ENCODE data around the gene LSAMP. TPM values are rescaled to one million over a fixed set of nuclear protein-coding genes. Genes with fewer than 3 reads are reported as not detected.

LSAMP gene
- total RNA-seq, 1 donor: 3.3 TPM

- H3K79me2 ChIP-seq (ENCODE audit: insufficient read depth, low read length): no peaks in the 10 kb centered on the region
- no peak for DNase-seq (ENCODE audit: insufficient read length, low spot score, missing footprints)
- no peaks in the 10 kb centered on the region for H3K36me3 ChIP-seq (ENCODE audit: insufficient read depth, low read length)
- H3K27ac ChIP-seq (ENCODE audit: low read depth, low read length): no peak overlapping the region
- no peak overlapping the region for H2AFZ ChIP-seq (ENCODE audit: low read length)
- no peaks in the 10 kb centered on the region for H3K4me1 ChIP-seq (ENCODE audit: insufficient read depth, low read length)
- no peak overlapping the region for H3K4me2 ChIP-seq (ENCODE audit: insufficient read depth, low read length)
- TF ChIP-seq, protein P1, sequence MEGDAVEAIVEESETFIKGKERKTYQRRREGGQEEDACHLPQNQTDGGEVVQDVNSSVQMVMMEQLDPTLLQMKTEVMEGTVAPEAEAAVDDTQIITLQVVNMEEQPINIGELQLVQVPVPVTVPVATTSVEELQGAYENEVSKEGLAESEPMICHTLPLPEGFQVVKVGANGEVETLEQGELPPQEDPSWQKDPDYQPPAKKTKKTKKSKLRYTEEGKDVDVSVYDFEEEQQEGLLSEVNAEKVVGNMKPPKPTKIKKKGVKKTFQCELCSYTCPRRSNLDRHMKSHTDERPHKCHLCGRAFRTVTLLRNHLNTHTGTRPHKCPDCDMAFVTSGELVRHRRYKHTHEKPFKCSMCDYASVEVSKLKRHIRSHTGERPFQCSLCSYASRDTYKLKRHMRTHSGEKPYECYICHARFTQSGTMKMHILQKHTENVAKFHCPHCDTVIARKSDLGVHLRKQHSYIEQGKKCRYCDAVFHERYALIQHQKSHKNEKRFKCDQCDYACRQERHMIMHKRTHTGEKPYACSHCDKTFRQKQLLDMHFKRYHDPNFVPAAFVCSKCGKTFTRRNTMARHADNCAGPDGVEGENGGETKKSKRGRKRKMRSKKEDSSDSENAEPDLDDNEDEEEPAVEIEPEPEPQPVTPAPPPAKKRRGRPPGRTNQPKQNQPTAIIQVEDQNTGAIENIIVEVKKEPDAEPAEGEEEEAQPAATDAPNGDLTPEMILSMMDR (IDR thresholded peaks at IDR 0.05; ENCODE audit: extremely low read depth, low read depth, low read length): no peak
- H3K27me3 ChIP-seq (ENCODE audit: insufficient read depth, low read length): no peaks in the 10 kb centered on the region
- no peaks in the 10 kb centered on the region for H4K20me1 ChIP-seq (ENCODE audit: insufficient read depth, low read length)
- H3K9me3 ChIP-seq (ENCODE audit: low read depth, low read length): no peaks in the 10 kb centered on the region
- no peak overlapping the region for H3K4me3 ChIP-seq (ENCODE audit: insufficient read depth, low read length)
Observed at GRCh38 chr3:116176974-116177555, 268.2 kb downstream of the LSAMP start.

- H4K20me1 ChIP-seq (ENCODE audit: insufficient read depth, low read length): no peaks in the 10 kb centered on the region
- H3K79me2 ChIP-seq (ENCODE audit: insufficient read depth, low read length): no peaks in the 10 kb centered on the region
- no peak for DNase-seq (ENCODE audit: insufficient read length, low spot score, missing footprints)
- H3K4me3 ChIP-seq (ENCODE audit: insufficient read depth, low read length): no peak overlapping the region
- H3K9me3 ChIP-seq (ENCODE audit: low read depth, low read length): no peaks in the 10 kb centered on the region
- H3K36me3 ChIP-seq (ENCODE audit: insufficient read depth, low read length): no peaks in the 10 kb centered on the region
- H3K4me2 ChIP-seq (ENCODE audit: insufficient read depth, low read length): no peak overlapping the region
- no peaks in the 10 kb centered on the region for H3K4me1 ChIP-seq (ENCODE audit: insufficient read depth, low read length)
- no peaks in the 10 kb centered on the region for H3K27me3 ChIP-seq (ENCODE audit: insufficient read depth, low read length)
- H3K27ac ChIP-seq (ENCODE audit: low read depth, low read length): no peak overlapping the region
- TF ChIP-seq, protein P1 (IDR thresholded peaks at IDR 0.05; ENCODE audit: extremely low read depth, low read depth, low read length): no peak
- no peak overlapping the region for H2AFZ ChIP-seq (ENCODE audit: low read length)
Observed at GRCh38 chr3:116166121-116166520, 279.2 kb downstream of the LSAMP start.

GRCh38 chr3:116165641-116166040 lies 279.6 kb downstream of the LSAMP start:
- TF ChIP-seq, protein P1 (IDR thresholded peaks at IDR 0.05; ENCODE audit: extremely low read depth, low read depth, low read length): no peak
- Histone ChIP-seq H4K20me1 (ENCODE audit: insufficient read depth, low read length) (no peaks in the 10 kb centered on the region), H3K79me2 (ENCODE audit: insufficient read depth, low read length) (no peaks in the 10 kb centered on the region), H3K36me3 (ENCODE audit: insufficient read depth, low read length) (no peaks in the 10 kb centered on the region), H3K4me3 (ENCODE audit: insufficient read depth, low read length) (no peak overlapping the region), H2AFZ (ENCODE audit: low read length) (no peak overlapping the region), H3K4me1 (ENCODE audit: insufficient read depth, low read length) (no peaks in the 10 kb centered on the region), H3K9me3 (ENCODE audit: low read depth, low read length) (no peaks in the 10 kb centered on the region), H3K4me2 (ENCODE audit: insufficient read depth, low read length) (no peak overlapping the region), H3K27me3 (ENCODE audit: insufficient read depth, low read length) (no peaks in the 10 kb centered on the region), H3K27ac (ENCODE audit: low read depth, low read length) (no peak overlapping the region)
- DNase-seq (ENCODE audit: insufficient read length, low spot score, missing footprints): no peak

- no peak overlapping the region for H3K4me2 ChIP-seq (ENCODE audit: insufficient read depth, low read length)
- H3K4me3 ChIP-seq (ENCODE audit: insufficient read depth, low read length): no peak overlapping the region
- no peaks in the 10 kb centered on the region for H3K9me3 ChIP-seq (ENCODE audit: low read depth, low read length)
- H3K36me3 ChIP-seq (ENCODE audit: insufficient read depth, low read length): no peaks in the 10 kb centered on the region
- no peaks in the 10 kb centered on the region for H3K4me1 ChIP-seq (ENCODE audit: insufficient read depth, low read length)
- no peak for DNase-seq (ENCODE audit: insufficient read length, low spot score, missing footprints)
- TF ChIP-seq, protein P1 (IDR thresholded peaks at IDR 0.05; ENCODE audit: extremely low read depth, low read depth, low read length): no peak
- no peaks in the 10 kb centered on the region for H3K27me3 ChIP-seq (ENCODE audit: insufficient read depth, low read length)
- H4K20me1 ChIP-seq (ENCODE audit: insufficient read depth, low read length): no peaks in the 10 kb centered on the region
- no peak overlapping the region for H2AFZ ChIP-seq (ENCODE audit: low read length)
- H3K27ac ChIP-seq (ENCODE audit: low read depth, low read length): no peak overlapping the region
- no peaks in the 10 kb centered on the region for H3K79me2 ChIP-seq (ENCODE audit: insufficient read depth, low read length)
Observed at GRCh38 chr3:116165135-116165534, 280.2 kb downstream of the LSAMP start.

Data from osteoblast (primary cell).